HG02759 (cell line): ENCODE measurements around the gene TSHR.
"Not testable (repeated sequence)": the region's sequence is repeated elsewhere in the genome, so short reads cannot be mapped to it uniquely, and the experiment has no call there.

Experiments used
- ATAC-seq: cut with Tn5 transposase; IDR thresholded peaks from one replicate; pipeline ENCODE4 v1.9.1; 2021; ENCODE audit warnings: mild to moderate bottlenecking, moderate library complexity; ENCODE audit not compliant: unreplicated experiment

The TSHR gene

GRCh38 chr14:80988735-80989429 lies 33.5 kb downstream of the TSHR start:
- ATAC-seq, result no peak

GRCh38 chr14:80992580-80992979 lies 37.2 kb downstream of the TSHR start:
- no peak for ATAC-seq

- ATAC-seq, result peak; percentile 85
Measured at GRCh38 chr14:80996049-80996901, 40.9 kb downstream of the TSHR start.

- no peak for ATAC-seq
Measured at GRCh38 chr14:81001447-81001846, 46.0 kb downstream of the TSHR start.

- no peak for ATAC-seq
Measured at GRCh38 chr14:81004575-81004974, 49.2 kb downstream of the TSHR start.

GRCh38 chr14:81005540-81006228 lies 50.3 kb downstream of the TSHR start:
- ATAC-seq, result no peak

- no peak for ATAC-seq
Measured at GRCh38 chr14:81006266-81006665, 50.8 kb downstream of the TSHR start.

GRCh38 chr14:81007131-81007530 lies 51.7 kb downstream of the TSHR start:
- no peak for ATAC-seq

GRCh38 chr14:81009346-81009745 lies 53.9 kb downstream of the TSHR start:
- no peak for ATAC-seq

- no peak for ATAC-seq
Measured at GRCh38 chr14:81018251-81018650, 62.8 kb downstream of the TSHR start.

GRCh38 chr14:81018684-81019083 lies 63.3 kb downstream of the TSHR start:
- ATAC-seq, result no peak

- not testable (repeated sequence) for ATAC-seq
Measured at GRCh38 chr14:81019113-81019512, 63.7 kb downstream of the TSHR start.

GRCh38 chr14:81023095-81023710 lies 67.8 kb downstream of the TSHR start:
- ATAC-seq, result no peak

GRCh38 chr14:81028461-81028860 lies 73.0 kb downstream of the TSHR start:
- no peak for ATAC-seq

- no peak for ATAC-seq
Measured at GRCh38 chr14:81031488-81031887, 76.1 kb downstream of the TSHR start.

- ATAC-seq, result no peak
Measured at GRCh38 chr14:81033698-81034240, 78.3 kb downstream of the TSHR start.

GRCh38 chr14:81042438-81042837 lies 87.0 kb downstream of the TSHR start:
- no peak for ATAC-seq

GRCh38 chr14:81051547-81051946 lies 96.1 kb downstream of the TSHR start:
- no peak for ATAC-seq

GRCh38 chr14:81054057-81054456 lies 98.6 kb downstream of the TSHR start:
- not testable (repeated sequence) for ATAC-seq

- ATAC-seq, result no peak
Measured at GRCh38 chr14:81055971-81056370, 100.5 kb downstream of the TSHR start.

GRCh38 chr14:81062380-81062779 lies 107.0 kb downstream of the TSHR start:
- no peak for ATAC-seq
